Loucy (cell line): ENCODE results near the gene RDM1.

ENCODE experiments used
- CTCF ChIP-seq: fragments of 200-600 bp; sonication (generic); conservative IDR thresholded peaks from 2 replicates; pipeline ENCODE4 v1.5.1; 2014; ENCODE audit warnings: mild to moderate bottlenecking, antibody characterized with exemption, low read length
- EZH2phosphoT487 ChIP-seq: fragments of 200-600 bp; IDR thresholded peaks from 2 replicates; pipeline ENCODE4 v1.6.1; 2018; ENCODE audit warnings: antibody characterized with exemption, mild to moderate bottlenecking, moderate library complexity, borderline replicate concordance

GRCh38 chr17:35953720-35954119 is 23.1 kb upstream of the RDM1 start:
- TF ChIP-seq CTCF (no peak), EZH2phosphoT487 (no peak)
